HG03460 (cell line): ENCODE results near the gene SFTA2.
"Not testable (repeated sequence)": the region's sequence is repeated elsewhere in the genome, so short reads cannot be mapped to it uniquely, and the experiment has no call there.

Experiments
- ATAC-seq: cut with Tn5 transposase; IDR thresholded peaks from one replicate; pipeline ENCODE4 v1.9.1; 2021; ENCODE audit not compliant: unreplicated experiment

SFTA2 gene

DNA sequence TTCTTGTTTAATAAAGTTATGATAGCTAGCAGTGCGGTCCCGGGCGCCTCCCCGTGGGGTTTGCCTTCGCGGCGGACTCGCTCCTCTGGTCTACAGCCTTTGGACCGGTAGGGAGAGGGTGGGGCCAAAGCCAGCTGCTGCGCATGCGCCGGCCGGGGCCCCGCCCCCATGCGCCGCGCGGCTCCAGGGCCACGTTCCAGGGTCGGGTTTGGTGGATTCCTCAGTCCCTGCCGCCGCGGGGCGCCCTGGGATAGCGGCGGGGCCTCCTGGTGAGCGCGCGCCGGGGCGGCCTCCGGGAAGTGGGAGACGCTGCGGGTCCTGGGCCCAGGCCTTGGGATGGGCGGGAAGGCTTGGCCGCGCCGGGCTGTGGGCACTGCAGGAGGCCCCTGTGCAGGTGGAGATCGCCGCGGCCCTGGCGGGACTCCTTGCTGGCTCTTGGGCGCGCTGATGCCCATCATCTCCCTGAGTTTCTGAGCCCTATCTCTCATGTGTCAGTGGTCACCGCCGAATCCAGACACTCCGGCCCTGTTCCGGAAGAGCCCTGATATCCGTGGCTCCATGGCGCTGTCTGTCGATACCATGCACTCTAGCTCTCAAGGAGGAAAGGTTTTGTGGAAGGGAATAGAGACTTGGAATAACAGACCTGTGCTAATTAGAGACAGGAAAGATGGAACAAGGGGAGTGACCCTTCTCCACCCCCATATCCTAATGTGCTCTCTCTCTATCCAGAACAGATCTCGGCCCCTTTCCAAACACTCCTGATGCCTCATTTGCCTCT lies 17.7 kb downstream of the SFTA2 start, which contains the start of gene VARS2:
VARS2 (plus strand) TSS at position 163 of the 778 bp plus-strand sequence; CDS start at position 762, 599 bp downstream.
- peak; percentile 72 for ATAC-seq

DNA sequence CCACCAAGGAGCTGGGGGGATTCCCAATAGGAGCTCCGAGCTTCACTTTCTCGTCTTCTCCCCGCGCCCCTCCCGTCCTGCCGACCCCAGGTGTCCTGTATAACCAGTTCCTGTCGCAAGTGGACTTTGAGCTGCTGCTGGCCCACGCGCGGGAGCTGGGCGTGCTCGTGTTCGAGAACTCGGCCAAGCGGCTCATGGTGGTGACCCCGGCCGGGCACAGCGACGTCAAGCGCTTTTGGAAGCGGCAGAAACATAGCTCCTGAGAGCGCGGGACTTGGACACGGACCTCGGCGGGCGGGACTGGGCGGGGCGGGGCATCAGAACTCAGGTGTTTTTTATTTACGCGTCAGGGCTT lies 18.3 kb downstream of the SFTA2 start:
- no peak for ATAC-seq

DNA sequence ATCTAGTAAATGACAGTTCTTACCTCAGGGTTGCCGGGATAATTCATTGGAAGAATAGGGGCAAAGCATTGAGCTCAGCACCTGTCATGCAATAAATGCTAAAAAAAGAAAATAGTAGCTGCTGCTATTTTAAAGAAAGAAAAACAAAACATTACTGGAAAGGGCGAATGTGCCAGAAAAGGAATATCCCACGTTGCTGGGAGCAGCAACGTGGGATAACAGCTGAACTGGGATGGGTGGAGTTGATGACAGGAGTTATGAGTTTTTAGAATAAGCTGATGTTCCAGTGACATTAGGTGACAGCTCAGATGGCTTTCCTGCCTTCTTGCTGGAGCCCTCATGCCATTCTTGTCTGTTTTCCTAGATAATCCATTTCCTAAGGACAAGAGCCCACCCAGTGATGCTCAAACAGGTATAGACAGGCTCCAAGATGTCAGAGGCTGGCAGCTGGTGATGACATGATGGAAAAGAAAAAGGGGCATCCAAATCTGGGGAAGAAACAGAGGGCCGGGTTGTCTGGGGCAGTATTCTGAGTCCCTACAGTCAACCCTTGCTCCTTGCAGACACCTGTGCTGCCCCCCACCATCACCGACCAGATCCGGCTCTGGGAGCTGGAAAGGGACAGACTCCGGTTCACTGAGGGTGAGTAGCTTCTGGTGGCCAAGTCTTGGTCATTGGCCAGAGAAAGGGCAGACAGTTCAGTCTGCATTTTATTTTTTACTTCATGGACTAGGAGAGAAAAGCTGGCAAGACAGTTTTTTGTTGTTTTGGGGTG lies 19.0 kb downstream of the SFTA2 start:
- ATAC-seq: no peak

DNA sequence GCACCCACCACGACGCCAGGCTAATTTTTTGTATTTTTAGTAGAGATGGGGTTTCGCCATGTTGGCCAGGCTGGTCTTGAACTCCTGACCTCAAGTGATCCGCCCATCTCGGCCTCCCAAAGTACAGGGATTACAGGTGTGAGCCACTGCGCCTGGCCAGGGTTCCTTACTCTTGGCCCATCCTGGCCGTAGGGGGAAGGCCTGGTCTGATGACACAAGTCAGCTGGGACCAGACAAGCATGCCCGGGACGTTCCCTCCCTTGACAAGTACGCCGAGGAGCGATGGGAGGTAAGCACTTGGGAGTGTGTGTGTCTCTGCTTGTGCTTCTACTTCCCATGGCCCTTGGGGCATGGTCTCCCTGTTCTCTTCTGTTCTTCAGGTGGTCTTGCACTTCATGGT lies 21.5 kb downstream of the SFTA2 start:
- not testable (repeated sequence) for ATAC-seq

DNA sequence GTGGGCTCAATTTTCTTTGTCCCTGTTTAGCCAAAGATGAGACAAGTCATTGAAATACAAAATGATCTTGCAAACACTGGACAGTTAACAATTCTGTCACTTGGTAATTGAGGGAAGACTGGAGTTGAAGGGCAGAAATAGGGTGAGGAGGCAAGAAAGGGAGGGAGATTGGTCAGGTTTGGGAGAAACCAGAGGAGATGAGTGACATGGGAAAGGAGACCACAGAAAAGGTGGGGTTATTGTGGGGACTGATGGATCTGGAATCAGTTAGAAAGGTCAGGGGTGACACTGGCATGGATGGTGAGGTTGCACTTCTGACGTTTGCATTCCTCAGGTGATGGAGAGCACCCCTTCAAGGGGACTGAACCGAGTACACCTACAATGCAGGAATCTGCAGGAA lies 23.3 kb downstream of the SFTA2 start:
- ATAC-seq: no peak

DNA sequence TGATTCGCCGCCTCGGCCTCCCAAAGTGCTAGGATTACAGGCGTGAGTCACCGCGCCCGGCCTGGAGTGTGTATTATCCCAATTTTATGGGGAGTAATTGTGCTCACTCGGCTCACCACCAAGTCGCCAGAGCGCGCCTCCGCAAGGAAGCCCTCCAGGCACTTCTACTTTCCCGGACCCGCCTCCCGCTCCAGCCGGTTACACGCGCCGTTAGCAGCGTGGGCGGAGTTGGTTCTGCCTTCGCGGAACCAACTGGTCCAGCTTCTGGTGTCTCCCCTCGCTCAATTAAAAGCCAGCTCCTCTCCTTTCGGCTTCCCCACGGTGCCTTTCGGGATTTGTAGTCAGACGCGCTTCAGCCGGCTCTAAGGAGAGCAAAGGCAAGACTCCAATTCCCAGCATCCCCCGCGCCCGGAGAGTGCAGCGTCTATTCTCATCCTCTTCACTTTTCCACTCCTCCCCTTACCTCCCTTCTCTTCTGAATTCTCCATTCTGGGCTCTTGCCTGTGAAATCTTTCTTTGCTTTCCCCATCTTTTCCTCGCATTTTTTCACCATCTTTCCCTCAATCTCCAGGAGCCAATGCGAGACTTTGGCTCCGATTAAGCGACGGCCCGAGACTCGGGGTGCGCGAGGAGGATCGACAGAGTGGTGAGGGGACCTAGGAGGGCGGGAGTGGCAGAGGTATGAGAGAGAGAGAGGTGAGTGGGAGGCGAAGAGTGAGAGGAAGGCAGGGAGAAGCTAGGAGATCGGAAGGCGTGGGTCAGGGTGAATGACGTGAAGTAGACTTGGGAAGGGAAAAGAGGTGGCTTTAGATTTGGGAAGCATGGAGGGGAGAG lies 24.0 kb downstream of the SFTA2 start, which contains the start of gene GTF2H4:
GTF2H4 (plus strand) TSS at position 450 of the 834 bp plus-strand sequence.
- ATAC-seq: peak; percentile 96

DNA sequence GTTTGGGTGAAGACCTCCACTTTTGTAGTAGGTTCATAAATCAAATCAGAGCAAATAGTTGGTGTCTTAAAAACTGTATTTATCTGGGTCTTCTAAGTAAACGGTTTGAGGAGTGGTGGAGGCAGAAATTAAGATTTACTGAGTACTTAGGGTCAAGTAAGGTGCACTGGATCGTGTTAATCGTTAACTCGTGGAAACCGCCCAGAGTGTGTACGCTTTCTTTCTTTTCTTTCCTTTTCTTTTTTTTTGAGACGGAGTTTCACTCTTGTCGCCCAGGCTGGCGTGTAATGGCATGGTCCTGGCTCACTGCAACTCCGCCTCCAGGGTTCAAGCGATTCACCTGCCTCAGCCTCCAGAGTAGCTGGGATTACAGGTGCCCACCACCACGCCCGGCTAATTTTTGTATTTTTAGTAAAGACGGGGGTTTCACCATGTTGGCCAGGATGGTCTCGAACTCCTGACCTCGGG lies 24.6 kb downstream of the SFTA2 start:
- not testable (repeated sequence) for ATAC-seq

DNA sequence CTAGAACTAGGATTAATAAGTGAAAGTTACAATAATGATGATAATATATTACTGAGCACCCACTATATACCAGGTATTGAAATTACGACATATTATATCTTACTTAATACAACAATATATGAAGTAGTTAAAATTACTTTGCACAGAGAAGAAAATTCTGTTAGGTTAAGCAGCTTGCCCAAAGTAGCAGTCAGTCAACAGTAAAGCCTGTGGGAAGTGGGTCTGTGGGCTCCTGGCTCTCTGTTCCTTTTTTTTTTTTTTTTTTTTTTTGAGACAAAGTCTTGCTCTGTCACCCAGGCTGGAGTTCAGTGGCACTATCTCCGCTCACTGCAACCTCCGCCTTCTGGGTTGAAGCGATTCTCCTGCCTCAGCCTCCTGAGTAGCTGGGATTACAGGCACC lies 28.7 kb downstream of the SFTA2 start:
- no peak for ATAC-seq

DNA sequence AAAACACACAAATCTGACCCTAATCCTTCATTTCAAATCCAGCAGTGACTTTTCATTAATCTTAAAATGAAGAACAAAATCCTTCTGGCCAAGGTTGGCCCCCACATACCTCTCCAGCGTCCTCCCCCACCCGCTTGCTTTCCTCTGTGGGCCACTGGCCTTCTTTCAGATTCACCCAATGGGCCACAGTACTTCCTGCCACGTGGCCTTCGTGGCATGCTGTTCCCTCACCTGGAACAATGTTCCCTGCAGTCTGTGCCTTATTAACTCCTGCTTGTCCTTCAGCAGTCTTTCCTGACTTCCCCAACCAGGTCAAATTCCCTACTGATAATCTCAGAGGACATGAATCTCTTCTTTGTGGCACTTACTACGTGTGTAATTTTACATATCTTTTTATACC lies 29.3 kb downstream of the SFTA2 start:
- no peak for ATAC-seq

DNA sequence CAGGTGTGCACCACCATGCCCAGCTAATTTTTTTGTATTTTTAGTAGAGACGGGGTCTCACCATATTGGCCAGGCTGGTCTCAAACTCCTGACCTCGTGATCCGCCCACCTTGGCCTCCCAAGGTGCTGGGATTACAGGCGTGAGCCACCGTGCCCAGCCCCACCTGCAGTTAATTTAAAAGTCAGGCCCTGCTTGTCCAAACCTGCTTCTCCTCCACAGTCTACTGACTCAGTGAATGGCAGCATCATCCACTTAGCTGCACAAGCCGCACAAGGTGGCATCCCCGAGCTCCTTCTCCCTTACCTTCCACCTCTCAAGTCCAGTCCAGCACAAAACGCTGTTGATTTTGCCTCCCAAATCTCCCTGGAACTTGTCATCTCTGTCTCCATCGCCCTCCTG lies 29.8 kb downstream of the SFTA2 start:
- ATAC-seq: not testable (repeated sequence)

DNA sequence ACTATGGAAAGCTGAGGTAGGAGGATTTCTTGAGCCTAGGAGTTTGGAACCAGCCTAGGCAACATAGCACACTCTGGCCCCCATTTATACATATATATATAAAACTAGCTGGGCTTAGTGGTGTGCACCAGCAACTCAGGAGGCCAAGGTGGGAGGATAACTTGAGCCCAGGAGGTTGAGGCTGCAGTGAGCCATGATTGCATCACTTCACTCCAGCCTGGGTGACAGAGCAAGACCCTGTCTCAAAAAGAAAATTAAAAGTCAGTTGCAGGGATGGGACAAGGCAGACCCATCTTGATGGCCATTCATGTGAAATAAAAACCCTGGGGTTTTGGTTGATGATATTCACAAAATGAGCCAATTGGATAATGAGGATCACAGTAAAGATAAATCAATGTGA lies 30.5 kb downstream of the SFTA2 start:
- no peak for ATAC-seq

DNA sequence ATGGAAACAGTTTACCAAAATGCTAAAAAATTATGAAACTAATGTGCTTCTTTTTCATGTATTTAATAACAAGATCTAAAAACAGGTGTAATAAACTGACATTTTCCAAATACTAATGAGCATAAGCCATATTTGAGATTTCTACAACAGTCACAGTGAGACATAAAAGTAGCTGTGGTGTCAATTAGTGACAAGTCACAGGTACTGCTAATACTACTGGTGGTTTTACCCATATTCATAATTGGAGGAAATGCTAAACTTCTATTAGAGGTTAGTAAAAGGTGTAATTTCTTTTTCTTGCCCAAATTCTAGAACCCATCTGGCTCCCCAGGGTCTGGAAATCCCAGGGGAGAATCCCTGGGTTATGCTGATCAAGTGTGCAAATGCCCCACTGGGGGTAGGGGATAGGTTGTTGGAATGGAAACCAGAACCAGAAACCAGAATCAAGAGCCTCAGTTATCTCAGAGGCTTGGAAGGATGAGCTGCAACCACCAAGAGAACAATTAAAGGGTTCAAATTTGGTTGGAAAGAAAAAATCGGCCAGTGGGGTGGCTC lies 31.0 kb downstream of the SFTA2 start:
- ATAC-seq: no peak

DNA sequence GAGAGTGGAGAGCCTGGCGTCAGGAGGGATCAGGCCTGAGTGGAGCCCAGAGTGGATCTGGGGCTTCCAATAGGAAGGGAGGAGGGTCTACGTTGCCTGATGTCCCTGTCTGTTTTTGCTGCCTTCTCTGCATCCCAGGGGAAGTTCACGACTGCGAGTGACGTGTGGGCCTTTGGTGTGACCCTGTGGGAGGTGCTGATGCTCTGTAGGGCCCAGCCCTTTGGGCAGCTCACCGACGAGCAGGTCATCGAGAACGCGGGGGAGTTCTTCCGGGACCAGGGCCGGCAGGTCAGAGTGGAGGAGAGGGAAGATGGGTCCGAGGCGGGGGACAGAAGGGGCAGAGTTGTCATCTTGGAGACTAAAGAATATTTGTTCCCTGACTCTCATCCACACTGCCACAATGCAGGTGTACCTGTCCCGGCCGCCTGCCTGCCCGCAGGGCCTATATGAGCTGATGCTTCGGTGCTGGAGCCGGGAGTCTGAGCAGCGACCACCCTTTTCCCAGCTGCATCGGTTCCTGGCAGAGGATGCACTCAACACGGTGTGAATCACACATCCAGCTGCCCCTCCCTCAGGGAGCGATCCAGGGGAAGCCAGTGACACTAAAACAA lies 33.1 kb downstream of the SFTA2 start:
- ATAC-seq: no peak

DNA sequence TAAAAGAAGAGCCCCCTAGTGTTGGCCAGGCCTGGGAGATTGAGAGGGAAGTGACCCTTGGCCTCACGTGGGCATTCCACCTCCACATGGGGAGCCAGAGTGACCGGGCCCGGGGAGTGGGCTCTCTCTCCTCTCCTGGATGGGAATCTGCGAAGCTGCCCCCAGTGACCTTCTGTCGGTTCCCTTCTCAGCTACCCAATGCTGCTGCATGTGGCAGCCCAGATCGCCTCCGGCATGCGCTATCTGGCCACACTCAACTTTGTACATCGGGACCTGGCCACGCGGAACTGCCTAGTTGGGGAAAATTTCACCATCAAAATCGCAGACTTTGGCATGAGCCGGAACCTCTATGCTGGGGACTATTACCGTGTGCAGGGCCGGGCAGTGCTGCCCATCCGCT lies 34.1 kb downstream of the SFTA2 start:
- no peak for ATAC-seq

DNA sequence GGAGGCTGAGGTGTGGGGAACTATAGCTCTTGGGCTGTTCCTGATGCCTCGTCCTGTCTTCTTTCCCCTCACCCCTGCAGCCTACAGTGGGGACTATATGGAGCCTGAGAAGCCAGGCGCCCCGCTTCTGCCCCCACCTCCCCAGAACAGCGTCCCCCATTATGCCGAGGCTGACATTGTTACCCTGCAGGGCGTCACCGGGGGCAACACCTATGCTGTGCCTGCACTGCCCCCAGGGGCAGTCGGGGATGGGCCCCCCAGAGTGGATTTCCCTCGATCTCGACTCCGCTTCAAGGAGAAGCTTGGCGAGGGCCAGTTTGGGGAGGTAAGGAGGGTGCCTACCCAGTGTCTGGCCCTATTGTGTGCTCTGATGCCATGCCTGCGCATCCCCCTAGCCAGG lies 35.4 kb downstream of the SFTA2 start:
- ATAC-seq: no peak

DNA sequence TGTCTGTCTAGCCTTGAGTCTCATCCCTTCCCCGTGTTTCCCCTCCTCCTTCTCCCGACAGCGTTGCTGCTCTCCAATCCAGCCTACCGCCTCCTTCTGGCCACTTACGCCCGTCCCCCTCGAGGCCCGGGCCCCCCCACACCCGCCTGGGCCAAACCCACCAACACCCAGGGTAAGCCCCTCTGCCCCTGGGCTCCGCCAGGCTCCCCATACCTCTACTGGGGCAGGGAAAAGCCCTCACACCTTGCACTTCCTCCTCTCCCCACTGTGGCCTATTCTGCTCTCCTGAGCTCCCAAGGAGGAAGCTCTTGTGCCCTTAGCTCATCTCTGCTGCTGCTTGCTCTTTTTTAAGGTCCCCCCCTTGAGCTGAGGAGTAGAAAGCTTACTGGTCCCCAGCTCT lies 36.6 kb downstream of the SFTA2 start:
- no peak for ATAC-seq

DNA sequence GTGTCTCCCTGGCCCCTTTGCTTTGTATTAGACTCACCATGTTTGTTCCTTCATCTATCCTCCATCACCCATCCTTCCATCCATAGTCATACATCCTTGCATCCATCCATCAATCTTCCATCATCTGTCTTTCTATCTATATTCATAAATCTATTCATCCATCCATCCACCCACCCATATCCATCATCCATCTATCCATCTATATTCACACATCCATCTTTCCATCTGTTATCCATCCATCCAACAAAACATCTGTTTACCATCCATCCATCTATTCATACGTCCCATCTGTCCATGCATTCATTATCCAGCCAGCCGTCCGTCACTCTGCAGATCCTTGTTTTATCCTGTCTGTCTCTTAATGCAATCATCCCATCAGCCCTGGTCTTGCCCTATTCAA lies 37.0 kb downstream of the SFTA2 start:
- ATAC-seq: no peak

DNA sequence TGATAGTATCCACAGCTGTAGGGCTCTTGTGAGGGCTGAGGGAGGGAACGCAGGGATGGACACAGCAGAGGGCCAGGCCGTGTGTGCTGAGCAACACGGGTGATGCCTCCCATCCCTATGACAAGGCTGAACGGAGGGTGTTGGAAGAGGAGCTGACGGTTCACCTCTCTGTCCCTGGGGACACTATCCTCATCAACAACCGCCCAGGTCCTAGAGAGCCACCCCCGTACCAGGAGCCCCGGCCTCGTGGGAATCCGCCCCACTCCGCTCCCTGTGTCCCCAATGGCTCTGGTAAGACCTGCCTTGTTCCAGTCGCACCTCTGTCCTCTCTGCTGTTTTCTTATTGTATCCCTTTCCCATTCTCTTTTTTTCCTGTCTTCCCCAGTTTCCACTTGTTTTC lies 37.6 kb downstream of the SFTA2 start:
- no peak for ATAC-seq

DNA sequence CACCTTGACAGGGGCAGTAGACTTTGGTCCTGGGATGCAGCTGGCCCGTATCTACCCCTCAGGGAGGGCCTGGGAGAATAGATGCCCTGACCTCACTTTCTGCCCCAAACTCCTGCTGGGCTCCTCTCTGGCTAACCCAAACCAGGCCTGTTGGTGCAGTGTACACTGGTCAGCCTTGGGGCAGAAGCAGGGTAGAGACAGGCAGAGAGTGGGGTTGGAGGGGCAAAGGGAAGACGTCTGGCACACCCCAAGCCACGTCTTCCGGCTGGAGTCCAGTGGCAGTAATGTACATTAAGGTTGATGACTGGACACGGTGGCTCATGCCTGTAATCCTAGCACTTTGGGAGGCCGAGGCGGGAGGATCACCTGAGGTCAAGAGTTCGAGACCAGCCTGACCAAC lies 38.3 kb downstream of the SFTA2 start:
- no peak for ATAC-seq

DNA sequence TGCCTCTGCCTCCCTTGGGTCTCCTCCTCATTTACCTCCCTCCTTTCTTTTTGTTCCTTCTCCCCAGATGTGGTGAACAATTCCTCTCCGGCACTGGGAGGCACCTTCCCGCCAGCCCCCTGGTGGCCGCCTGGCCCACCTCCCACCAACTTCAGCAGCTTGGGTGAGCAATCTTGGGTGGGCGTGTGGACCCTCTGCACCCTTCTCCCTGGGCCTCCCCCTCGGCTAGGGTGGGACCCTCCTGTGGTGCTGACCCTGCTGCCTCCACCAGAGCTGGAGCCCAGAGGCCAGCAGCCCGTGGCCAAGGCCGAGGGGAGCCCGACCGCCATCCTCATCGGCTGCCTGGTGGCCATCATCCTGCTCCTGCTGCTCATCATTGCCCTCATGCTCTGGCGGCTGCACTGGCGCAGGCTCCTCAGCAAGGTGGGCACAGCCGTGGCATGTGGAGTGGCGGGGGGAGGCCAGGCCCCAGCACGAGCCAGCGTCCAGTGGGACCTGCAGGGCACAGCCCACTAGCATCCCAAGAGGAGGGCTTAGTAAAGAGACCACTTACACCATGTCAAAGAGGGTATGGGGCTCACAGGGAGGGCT lies 38.9 kb downstream of the SFTA2 start:
- ATAC-seq: no peak
